Adrenal gland (tissue), 12 donors: ENCODE data around the gene LMO3. TPM values are rescaled to one million over a fixed set of nuclear protein-coding genes. Genes with fewer than 3 reads are reported as not detected.

Experiments
- DNase-seq, 7 donors: peaks; one replicate each; pipeline ENCODE4 v3.0.0-alpha.2; 2019 to 2020
- H3K27ac ChIP-seq, 5 donors: fragments of 200-600 bp; sonication (generic) in 4 of 5; 1 replicate in 3 of 5; 2 replicates in 2 of 5; pipeline versions ENCODE4 v1.5.1 to v1.8.0; 2016 to 2020; ENCODE audit warnings: mild to moderate bottlenecking in 1 of 5
- H3K27me3 ChIP-seq: fragments of 200-600 bp; 2 replicates; pipeline ENCODE4 v1.8.0; 2021
- H3K36me3 ChIP-seq, 2 donors: fragments of 200-600 bp; replicated peaks in 1 of 2; 1 replicate in 1 of 2; 2 replicates in 1 of 2; pipeline versions ENCODE4 v1.5.1 to v1.8.0; 2018 to 2022
- H3K4me1 ChIP-seq, 2 donors: fragments of 200-600 bp; replicated peaks in 1 of 2; 1 replicate in 1 of 2; 2 replicates in 1 of 2; pipeline versions ENCODE4 v1.5.1 to v1.8.0; 2018 to 2021
- H3K4me3 ChIP-seq, 4 donors: fragments of 200-600 bp; sonication (generic) in 3 of 4; one replicate each; pipeline ENCODE4 v1.5.1; 2016 to 2018
- H3K9me3 ChIP-seq, 3 donors: fragments of 200-600 bp; sonication (generic) in 1 of 3; replicated peaks in 1 of 3; 1 replicate in 2 of 3; 2 replicates in 1 of 3; pipeline versions ENCODE4 v1.5.1 to v1.8.0; 2016 to 2021
- CTCF ChIP-seq, 6 experiments: fragments of 450-650 bp in 4 of 6; fragments of 200-600 bp in 2 of 6; sonication (generic) in 1 of 6; IDR thresholded peaks; 1 replicate in 5 of 6; 2 replicates in 1 of 6; pipeline versions ENCODE4 v1.5.1 to v1.8.0; 2016 to 2021; ENCODE audit warnings: antibody characterized with exemption in 6 of 6, mild to moderate bottlenecking in 2 of 6, moderate library complexity in 1 of 6
- POLR2A ChIP-seq, 2 donors: fragments of 450-650 bp; IDR thresholded peaks; one replicate each; pipeline ENCODE4 v1.6.1; 2017; ENCODE audit warnings: antibody characterized with exemption in 2 of 2, mild to moderate bottlenecking in 2 of 2, moderate library complexity in 1 of 2
- WGBS, 4 donors: extraction: QIAGEN DNeasy Blood & Tissue Kit in 2 of 4; methylation state at CpG; one replicate each; pipeline versions ENCODE4 v1.1.5 to v1.1.7; 2013 to 2017; 5-methylcytosine and 5-hydroxymethylcytosine counted together
- intact Hi-C, 2 donors: fragments of 100-400 bp; cut with DNase I; formaldehyde crosslinking; loops; one replicate each; pipeline versions ENCODE4 v1.14.1 to v1.15.0; 2022 to 2023
- polyA plus RNA-seq, 3 donors: library from polyadenylated mRNA; stranded (reverse); fragments of 200-250 nt in 2 of 3; fragments of 350-450 nt in 1 of 3; fragmentation: Illumina TruSeq in 1 of 3; extraction: RNeasy Lipid Tissue Mini Kit (QIAGEN cat#74804) in 1 of 3; gene quantifications; one replicate each; pipeline ENCODE4 v1.2.3, GENCODE V29; 2013 to 2014
- total RNA-seq, 9 donors: library from RNA; depleted of rRNA in 4 of 9; stranded (reverse); fragments of >200 nt in 4 of 9; fragments of 120-200 nt in 1 of 9; fragmentation: NEBNext Ultra II Directional in 1 of 9; extraction: Animal tissue kit (Norgen Biotek cat#: 25700) in 1 of 9; gene quantifications; one replicate each; pipeline versions ENCODE4 v1.1.0 to v1.2.4, GENCODE V29; 2013 to 2023
- donor health status: healthy with polysubstance abuse.
- donor health status: Bipolar disorder and iron deficiency.
- donor health status: DM: yes; HTN: yes; CAD: no.
- donor health status: DM: no; HTN: no; CAD: no.
- donor health status: DM: no; HTN: no; CAD: no.
- donor health status: DM: yes; HTN: yes; CAD: no.

Gene LMO3
- total and polyA plus RNA-seq, 12 donors, result 0.89 to 21.8 (median 7.0) TPM

- H3K27ac ChIP-seq, result peak overlapping the region in 1 of 5 donors; percentile 59
- TF ChIP-seq CTCF (IDR thresholded peaks at IDR 0.05), result no peak
- no peak for TF ChIP-seq POLR2A (IDR thresholded peaks at IDR 0.05)
- 14 to 25% (median 17%) methylated on average over 16 to 22 of the region's 22 CpGs for WGBS, 4 donors
- peak overlapping the region in 3 of 4 donors; percentile 8 to 48 (median 32) for H3K4me3 ChIP-seq
- H3K4me1 ChIP-seq, result peaks cover 10 to 12% of the 10 kb centered on the region in 2 donors
- H3K36me3 ChIP-seq, result no peaks in the 10 kb centered on the region
- no peaks in the 10 kb centered on the region for H3K9me3 ChIP-seq
- peak in 1 of 7 donors; percentile 17 for DNase-seq
- intact Hi-C loops, result no loop called here
- H3K27me3 ChIP-seq, result no peaks in the 10 kb centered on the region
These were observed 1.2 kb downstream of the LMO3 start for GRCh38 chr12:16604596-16605252.

GRCh38 chr12:16603916-16604575 is 1.9 kb downstream of the LMO3 start:
- Histone ChIP-seq H3K36me3 (no peaks in the 10 kb centered on the region), H3K27me3 (no peaks in the 10 kb centered on the region), H3K27ac (no peak overlapping the region), H3K4me1 (peaks cover 9 to 10% of the 10 kb centered on the region in 2 donors), H3K4me3 (no peak overlapping the region), H3K9me3 (no peaks in the 10 kb centered on the region)
- peak in 1 of 7 donors; percentile 23 for DNase-seq
- intact Hi-C loops, result no loop called here
- 78 to 91% (median 83%) methylated on average over 3 of the region's 3 CpGs for WGBS, 4 donors
- TF ChIP-seq POLR2A (IDR thresholded peaks at IDR 0.05), result no peak

GRCh38 chr12:16603260-16603915 is 2.6 kb downstream of the LMO3 start:
- intact Hi-C loops, result no loop called here
- 90 to 95% (median 91%) methylated on average over 5 of the region's 5 CpGs for WGBS, 4 donors
- H3K27ac ChIP-seq, result no peak overlapping the region
- no peak overlapping the region for H3K4me3 ChIP-seq
- peaks cover 9 to 10% of the 10 kb centered on the region in 2 donors for H3K4me1 ChIP-seq
- no peak for DNase-seq
- no peaks in the 10 kb centered on the region for H3K36me3 ChIP-seq
- no peaks in the 10 kb centered on the region for H3K27me3 ChIP-seq
- H3K9me3 ChIP-seq, result no peaks in the 10 kb centered on the region
- TF ChIP-seq POLR2A (IDR thresholded peaks at IDR 0.05) (no peak), CTCF (IDR thresholded peaks at IDR 0.05) (no peak)

GRCh38 chr12:16602412-16602811 is 3.5 kb downstream of the LMO3 start:
- H3K4me1 ChIP-seq, result peaks cover 9 to 10% of the 10 kb centered on the region in 2 donors
- 70 to 77% (median 74%) methylated on average over 2 of the region's 2 CpGs for WGBS, 4 donors
- intact Hi-C loops, result no loop called here
- H3K4me3 ChIP-seq, result no peak overlapping the region
- H3K27ac ChIP-seq, result no peak overlapping the region
- TF ChIP-seq POLR2A (IDR thresholded peaks at IDR 0.05) (no peak), CTCF (IDR thresholded peaks at IDR 0.05) (no peak)
- H3K36me3 ChIP-seq, result no peaks in the 10 kb centered on the region
- H3K9me3 ChIP-seq, result no peaks in the 10 kb centered on the region
- DNase-seq, result no peak
- H3K27me3 ChIP-seq, result no peaks in the 10 kb centered on the region
